ENCODE data around the gene TIAM1.

TIAM1 gene

DNA sequence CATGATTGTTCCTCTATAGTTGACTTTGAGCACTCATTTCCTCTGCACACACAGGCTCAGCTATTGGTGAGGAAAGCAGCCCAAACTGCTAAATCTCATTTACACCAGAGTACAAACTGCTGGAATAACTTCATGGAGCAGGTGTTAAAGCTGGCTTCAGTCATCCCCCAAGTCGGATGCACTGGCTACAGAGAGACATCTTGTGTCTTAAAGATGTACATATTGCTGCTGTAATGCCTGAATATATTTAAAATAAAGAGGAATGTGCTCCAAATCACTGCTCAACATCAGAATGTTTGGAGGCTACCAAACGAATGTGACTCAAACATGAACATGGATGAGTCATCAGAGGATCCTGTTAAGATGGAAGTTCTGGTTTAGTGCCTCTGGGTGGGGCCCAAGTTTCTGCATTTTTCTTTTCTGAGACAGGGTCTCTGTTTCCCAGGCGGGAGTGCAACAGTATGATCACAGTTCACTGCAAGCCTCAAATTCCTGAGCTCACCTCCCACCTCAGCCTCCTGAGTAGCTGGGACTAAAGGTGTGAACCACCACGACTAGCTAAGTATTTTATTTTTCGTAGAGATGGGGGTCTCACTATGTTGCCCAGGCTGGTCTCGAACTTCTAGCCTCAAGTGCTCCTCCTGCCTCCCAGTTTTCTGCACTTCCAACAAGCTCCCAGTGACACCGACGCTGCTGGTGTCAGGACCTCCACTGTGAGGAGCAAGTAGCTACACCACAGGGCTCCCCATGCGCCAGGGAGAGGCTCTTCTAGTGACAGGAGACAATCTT, 226.7 kb downstream of the TIAM1 start:
- H3K4me3 ChIP-seq (ENCODE audit: low read depth, low read length): no peak overlapping the region
- TF ChIP-seq, protein P1, sequence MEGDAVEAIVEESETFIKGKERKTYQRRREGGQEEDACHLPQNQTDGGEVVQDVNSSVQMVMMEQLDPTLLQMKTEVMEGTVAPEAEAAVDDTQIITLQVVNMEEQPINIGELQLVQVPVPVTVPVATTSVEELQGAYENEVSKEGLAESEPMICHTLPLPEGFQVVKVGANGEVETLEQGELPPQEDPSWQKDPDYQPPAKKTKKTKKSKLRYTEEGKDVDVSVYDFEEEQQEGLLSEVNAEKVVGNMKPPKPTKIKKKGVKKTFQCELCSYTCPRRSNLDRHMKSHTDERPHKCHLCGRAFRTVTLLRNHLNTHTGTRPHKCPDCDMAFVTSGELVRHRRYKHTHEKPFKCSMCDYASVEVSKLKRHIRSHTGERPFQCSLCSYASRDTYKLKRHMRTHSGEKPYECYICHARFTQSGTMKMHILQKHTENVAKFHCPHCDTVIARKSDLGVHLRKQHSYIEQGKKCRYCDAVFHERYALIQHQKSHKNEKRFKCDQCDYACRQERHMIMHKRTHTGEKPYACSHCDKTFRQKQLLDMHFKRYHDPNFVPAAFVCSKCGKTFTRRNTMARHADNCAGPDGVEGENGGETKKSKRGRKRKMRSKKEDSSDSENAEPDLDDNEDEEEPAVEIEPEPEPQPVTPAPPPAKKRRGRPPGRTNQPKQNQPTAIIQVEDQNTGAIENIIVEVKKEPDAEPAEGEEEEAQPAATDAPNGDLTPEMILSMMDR (IDR thresholded peaks at IDR 0.05; ENCODE audit: borderline replicate concordance, insufficient read depth, low read depth, low read length): no peak

DNA sequence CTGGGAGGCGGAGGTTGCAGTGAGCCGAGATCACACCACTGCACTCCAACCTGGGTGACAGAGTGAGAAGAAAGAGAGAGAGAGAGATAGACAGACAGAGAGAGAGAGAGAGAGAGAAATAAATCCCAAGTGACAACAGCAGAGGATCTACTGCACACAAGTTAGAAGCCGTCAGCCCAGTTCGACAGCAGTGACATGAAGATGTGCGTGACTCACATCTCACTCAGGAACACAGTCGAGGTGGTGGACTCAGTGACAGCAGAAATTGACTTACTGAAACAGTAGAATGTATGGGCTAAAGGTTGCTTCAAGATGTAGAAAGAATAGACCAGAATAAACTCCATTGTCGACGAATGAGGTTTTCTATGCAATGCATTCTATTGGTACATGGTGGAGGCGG, 228.8 kb downstream of the TIAM1 start:
- TF ChIP-seq, protein P1 (IDR thresholded peaks at IDR 0.05; ENCODE audit: borderline replicate concordance, insufficient read depth, low read depth, low read length): no peak
- no peak overlapping the region for H3K4me3 ChIP-seq (ENCODE audit: low read depth, low read length)

DNA sequence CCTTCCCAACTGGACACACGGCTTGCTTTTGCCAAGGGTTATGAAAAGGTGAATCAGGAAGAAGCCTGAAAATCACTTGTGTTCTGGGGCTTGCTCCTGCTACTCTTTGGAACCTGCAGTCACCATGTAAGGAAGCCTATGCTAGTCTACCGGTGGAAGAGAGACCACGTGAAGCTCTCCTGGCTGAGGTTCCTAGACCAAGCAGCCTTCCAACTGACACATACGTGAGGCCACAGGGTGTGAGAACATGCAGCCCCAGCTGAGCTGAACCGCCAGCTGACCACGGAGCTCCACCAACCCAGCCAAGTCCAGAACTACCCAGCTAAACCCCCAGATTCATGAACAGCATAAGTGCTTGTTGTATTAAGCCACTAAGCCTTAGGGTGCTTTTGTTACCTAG, 233.0 kb downstream of the TIAM1 start:
- TF ChIP-seq, protein P1 (IDR thresholded peaks at IDR 0.05; ENCODE audit: borderline replicate concordance, insufficient read depth, low read depth, low read length): no peak
- no peak overlapping the region for H3K4me3 ChIP-seq (ENCODE audit: low read depth, low read length)

DNA sequence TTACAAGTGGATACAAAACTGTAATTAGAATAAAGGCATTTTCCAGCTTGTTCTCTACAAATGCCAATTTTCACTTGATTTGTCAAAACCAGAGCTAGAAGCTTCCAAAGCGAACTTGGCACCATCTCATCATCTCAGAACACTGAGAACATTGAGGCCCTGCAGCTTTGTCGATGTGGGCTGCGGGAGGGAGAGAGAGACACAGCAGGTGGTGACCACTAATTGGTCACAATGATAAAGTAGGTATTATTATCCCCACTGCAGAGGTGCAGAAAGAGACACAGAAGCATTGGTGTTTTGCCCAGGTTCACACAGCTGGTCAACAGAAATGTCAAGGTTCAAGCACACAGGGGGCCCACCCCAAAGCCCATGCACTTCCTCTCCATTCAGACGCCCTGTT, 233.6 kb downstream of the TIAM1 start:
- no peak overlapping the region for H3K4me3 ChIP-seq (ENCODE audit: low read depth, low read length)
- TF ChIP-seq, protein P1 (IDR thresholded peaks at IDR 0.05; ENCODE audit: borderline replicate concordance, insufficient read depth, low read depth, low read length): no peak

DNA sequence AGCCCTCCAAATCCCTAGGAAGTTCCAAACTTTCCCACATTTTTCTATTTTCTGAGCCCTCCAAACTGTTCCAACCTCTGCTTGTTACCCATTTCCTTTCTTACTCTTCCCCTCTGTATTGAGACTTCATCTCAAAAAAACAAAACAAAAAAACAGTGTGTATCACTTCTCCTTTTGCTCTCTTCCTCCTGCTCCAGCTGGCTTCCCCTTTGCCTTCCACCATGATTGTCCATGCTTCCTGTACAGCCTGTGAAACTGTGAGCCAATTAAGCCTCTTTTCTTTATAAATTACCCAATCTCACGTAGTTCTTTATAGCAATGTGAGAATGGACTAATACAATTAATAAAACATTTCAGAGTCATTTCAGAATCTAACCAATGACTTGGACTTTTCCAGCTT, 236.2 kb downstream of the TIAM1 start:
- H3K4me3 ChIP-seq (ENCODE audit: low read depth, low read length): no peak overlapping the region
- TF ChIP-seq, protein P1 (IDR thresholded peaks at IDR 0.05; ENCODE audit: borderline replicate concordance, insufficient read depth, low read depth, low read length): no peak

DNA sequence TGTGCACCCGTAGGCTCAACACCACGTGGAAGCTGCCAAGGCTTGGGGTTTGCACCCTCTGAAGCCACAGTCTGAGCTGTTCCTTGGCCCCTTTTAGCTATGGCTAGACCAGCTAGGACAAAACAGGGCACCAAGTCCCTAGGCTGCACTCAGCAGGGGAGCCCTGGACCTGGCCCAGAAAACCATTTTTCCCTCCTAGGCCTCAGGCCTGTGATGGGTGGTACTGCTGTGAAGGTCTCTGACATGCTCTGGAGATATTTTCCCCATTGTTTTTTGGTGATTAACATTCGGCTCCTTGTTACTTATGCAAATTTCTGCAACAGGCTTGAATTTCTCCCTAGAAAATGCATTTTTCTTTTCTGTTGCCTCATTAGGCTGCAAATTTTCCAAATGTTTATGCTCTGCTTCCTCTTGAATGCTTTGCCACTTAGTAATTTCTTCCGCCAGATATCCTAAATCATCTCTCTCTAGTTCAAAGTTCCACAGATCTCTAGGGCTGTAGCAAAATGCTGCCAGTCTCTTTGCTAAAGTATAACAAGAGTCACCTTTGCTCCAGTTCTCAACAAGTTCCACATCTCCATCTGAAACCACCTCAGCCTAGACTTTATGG, 236.8 kb downstream of the TIAM1 start:
- TF ChIP-seq, protein P1 (IDR thresholded peaks at IDR 0.05; ENCODE audit: borderline replicate concordance, insufficient read depth, low read depth, low read length): no peak
- H3K4me3 ChIP-seq (ENCODE audit: low read depth, low read length): no peak overlapping the region
